Keratinocyte (primary cell): ENCODE measurements around the gene NUP214. TPM values are rescaled to one million over a fixed set of nuclear protein-coding genes. Genes with fewer than 3 reads are reported as not detected.
"Not testable (repeated sequence)": the region's sequence is repeated elsewhere in the genome, so short reads cannot be mapped to it uniquely, and the experiment has no call there.

Experiments used
- DNase-seq: peaks from one replicate; pipeline ENCODE4 v3.0.0-alpha.2; 2011; ENCODE audit warnings: low read depth, missing footprints, low spot score
- FAIRE-seq: peaks from 2 replicates; lab custom pipeline; 2011; peaks lifted over from hg19 to GRCh38; lab: Jason Lieb, UNC
- H2AFZ ChIP-seq: 2 replicates; pipeline ENCODE4 v1.6.0; 2012; ENCODE audit warnings: low read length, control low read depth, inconsistent platforms; ENCODE audit not compliant: control insufficient read depth
- H3K27ac ChIP-seq: 2 replicates; pipeline ENCODE4 v1.5.1; 2011; ENCODE audit warnings: low read length; ENCODE audit not compliant: control insufficient read depth, insufficient read depth
- H3K27me3 ChIP-seq: 3 replicates; pipeline ENCODE4 v1.6.0; 2011; ENCODE audit warnings: low read length; ENCODE audit not compliant: control insufficient read depth, insufficient read depth; ENCODE audit errors: extremely low read depth
- H3K36me3 ChIP-seq, 2 experiments: 2 replicates in 1 of 2; 3 replicates in 1 of 2; pipeline ENCODE4 v1.5.1; 2011; ENCODE audit warnings: low read length in 2 of 2, mild to moderate bottlenecking in 1 of 2; ENCODE audit not compliant: control insufficient read depth in 2 of 2, insufficient read depth in 2 of 2; ENCODE audit errors: extremely low read depth in 1 of 2
- H3K4me1 ChIP-seq: 3 replicates; pipeline ENCODE4 v1.5.1; 2011; ENCODE audit warnings: low read length; ENCODE audit not compliant: control insufficient read depth, insufficient read depth; ENCODE audit errors: extremely low read depth
- H3K4me2 ChIP-seq: 3 replicates; pipeline ENCODE4 v1.6.0; 2011; ENCODE audit warnings: low read depth, low read length; ENCODE audit not compliant: control insufficient read depth, insufficient read depth; ENCODE audit errors: extremely low read depth
- H3K4me3 ChIP-seq, 3 experiments: fragments of 200-600 bp in 1 of 3; sonication (generic) in 1 of 3; 2 replicates in 2 of 3; 3 replicates in 1 of 3; pipeline ENCODE4 v1.5.1; 2011 to 2016; ENCODE audit warnings: low read length in 3 of 3, mild to moderate bottlenecking in 3 of 3, control low read depth in 2 of 3, inconsistent platforms in 1 of 3, low read depth in 1 of 3, mixed read lengths in 1 of 3, mixed run types in 1 of 3, moderate library complexity in 1 of 3; ENCODE audit not compliant: control insufficient read depth in 2 of 3, insufficient read depth in 2 of 3; ENCODE audit errors: extremely low read depth in 1 of 3
- H3K79me2 ChIP-seq: 2 replicates; pipeline ENCODE4 v1.6.0; 2012; ENCODE audit warnings: low read length; ENCODE audit not compliant: control insufficient read depth, insufficient read depth
- H3K9ac ChIP-seq: 3 replicates; pipeline ENCODE4 v1.6.0; 2011; ENCODE audit warnings: low read length; ENCODE audit not compliant: control insufficient read depth, insufficient read depth; ENCODE audit errors: extremely low read depth
- H3K9me1 ChIP-seq: 3 replicates; pipeline ENCODE4 v1.6.0; 2011; ENCODE audit warnings: low read length; ENCODE audit not compliant: control insufficient read depth, insufficient read depth; ENCODE audit errors: extremely low read depth
- H3K9me3 ChIP-seq: 2 replicates; pipeline ENCODE4 v1.5.1; 2012; ENCODE audit warnings: low read depth, low read length; ENCODE audit not compliant: control insufficient read depth
- H4K20me1 ChIP-seq: 3 replicates; pipeline ENCODE4 v1.6.0; 2011; ENCODE audit warnings: low read length; ENCODE audit not compliant: control insufficient read depth, insufficient read depth; ENCODE audit errors: extremely low read depth
- CTCF ChIP-seq, 3 experiments: IDR thresholded peaks in 1 of 3; conservative IDR thresholded peaks in 1 of 3; optimal IDR thresholded peaks in 1 of 3; 2 replicates in 2 of 3; 3 replicates in 1 of 3; pipeline versions ENCODE3 to v1.5.1; 2011; ENCODE audit warnings: low read length in 3 of 3, mild to moderate bottlenecking in 3 of 3, moderate library complexity in 2 of 3, control low read depth in 1 of 3, inconsistent platforms in 1 of 3; ENCODE audit not compliant: insufficient read depth in 2 of 3; ENCODE audit errors: extremely low read depth in 1 of 3
- EZH2 ChIP-seq: IDR thresholded peaks from one replicate; pipeline ENCODE4 v1.6.1; 2012; ENCODE audit warnings: inconsistent platforms, mild to moderate bottlenecking, low read length, moderate library complexity
- dilution Hi-C: fragments of 300-500 bp; cut with MboI; formaldehyde crosslinking; loops from one replicate; pipeline ENCODE4 v1.7.0; 2020; ENCODE audit warnings: low sequenced_read_pairs; ENCODE audit not compliant: extremely low pct_ligation_motif_present
- polyA plus RNA-seq, 5 experiments: library from polyadenylated mRNA; depleted of rRNA in 3 of 5; stranded (reverse) in 3 of 5; stranded (forward) in 1 of 5; unstranded in 1 of 5; fragments of >200 nt; gene quantifications; 1 replicate in 1 of 5; 2 replicates in 3 of 5; 3 replicates in 1 of 5; pipeline versions ENCODE4 v1.2.1 to v1.2.3, GENCODE V29; 2011 to 2012; ENCODE audit warnings: missing spikeins in 2 of 5, low read depth in 1 of 5, low replicate concordance in 1 of 5

Gene NUP214
- polyA plus RNA-seq, 1 donor (not counting 4 experiments of a cell fraction or from before 2014, with no cell fraction given), result 7.3 TPM

- H3K9ac ChIP-seq, result no peak overlapping the region
- H3K27me3 ChIP-seq, result no peaks in the 10 kb centered on the region
- TF ChIP-seq CTCF (optimal IDR thresholded peaks at IDR 0.05 in 1 of 3, IDR thresholded peaks at IDR 0.05 in 1 of 3, conservative IDR thresholded peaks at IDR 0.05 in 1 of 3; ENCODE audit: extremely low read depth in 1 of 3, insufficient read depth in 2 of 3, low read length in 3 of 3) (no peak), EZH2 (no peak)
- no peaks in the 10 kb centered on the region for H3K9me1 ChIP-seq
- H4K20me1 ChIP-seq, result no peaks in the 10 kb centered on the region
- no peak overlapping the region for H3K4me2 ChIP-seq
- H2AFZ ChIP-seq, result no peak overlapping the region
- FAIRE-seq (no peak), DNase-seq (no peak)
- H3K36me3 ChIP-seq, result no peaks in the 10 kb centered on the region
- H3K9me3 ChIP-seq, result no peaks in the 10 kb centered on the region
- peaks cover 9% of the 10 kb centered on the region for H3K4me1 ChIP-seq
- no peak overlapping the region for H3K4me3 ChIP-seq
- no peak overlapping the region for H3K27ac ChIP-seq
- dilution Hi-C loops, result no loop called here
- no peaks in the 10 kb centered on the region for H3K79me2 ChIP-seq
Measured at GRCh38 chr9:131114084-131114535, 11.3 kb upstream of the NUP214 start.

DNA sequence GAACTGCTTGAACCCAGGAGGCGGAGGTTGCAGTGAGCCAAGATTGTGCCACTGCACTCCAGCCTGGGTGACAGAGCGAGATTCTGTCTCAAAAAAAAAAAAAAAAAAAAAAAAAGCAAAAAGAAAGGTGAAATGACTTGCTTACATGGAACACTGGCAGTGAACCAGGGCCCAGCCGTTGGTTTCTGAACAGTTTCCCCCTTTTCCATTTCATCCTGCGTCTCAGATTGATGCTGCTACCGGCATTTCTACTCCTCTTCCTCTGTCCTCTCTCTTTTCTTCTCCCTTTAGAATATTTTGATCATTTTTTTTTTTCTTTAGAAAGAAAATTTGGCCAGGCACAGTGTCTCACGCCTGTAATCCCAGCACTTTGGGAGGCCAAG is 10.0 kb upstream of the NUP214 start:
- H3K4me2 ChIP-seq, H4K20me1 ChIP-seq, H3K9me1 ChIP-seq, DNase-seq, H3K9me3 ChIP-seq, dilution Hi-C loops, H3K27ac ChIP-seq, H3K27me3 ChIP-seq, H3K36me3 ChIP-seq, H3K4me3 ChIP-seq, H2AFZ ChIP-seq, H3K4me1 ChIP-seq, H3K79me2 ChIP-seq, FAIRE-seq, H3K9ac ChIP-seq: not testable (repeated sequence)
